Measurements from ENCODE around the gene ARHGAP15.

- TF ChIP-seq CTCF (IDR thresholded peaks at IDR 0.05) (no peak), POLR2A (IDR thresholded peaks at IDR 0.05) (no peak)
Observed at GRCh38 chr2:143816916-143817315, 687.7 kb downstream of the ARHGAP15 start.

All from suprapubic skin (tissue), 3 donors.